HCT116 (cell line): ENCODE measurements around the gene DCLK3. TPM values are rescaled to one million over a fixed set of nuclear protein-coding genes. Genes with fewer than 3 reads are reported as not detected.

Experiments used
- ATAC-seq: fragments of 200-7000 bp; cut with Tn5 transposase; 2 replicates; pipeline ENCODE4 v1.9.1; 2020; ENCODE audit warnings: mild to moderate bottlenecking, moderate library complexity
- BruUV-seq: library from RNA; stranded (reverse); fragments of 400-500 nt; replicated peaks from 2 replicates; lab custom pipeline; 2021; lab: Mats Ljungman, UMichigan
- CTCF ChIA-PET: fragments of 300-600 bp; sonication (Branson Sonifier 250); formaldehyde crosslinking; loops from one replicate; lab custom pipeline; 2021; ENCODE audit warnings: antibody characterized with exemption; lab: Charles Lee
- POLR2A ChIA-PET: fragments of 300-600, 350-600 bp; sonication (Branson Sonifier 250); formaldehyde crosslinking; loops from one replicate; lab custom pipeline; 2021; ENCODE audit warnings: antibody characterized with exemption; lab: Charles Lee
- RAD21 ChIA-PET, 2 experiments: fragments of 300-600 bp; sonication (Branson Sonifier 250); formaldehyde crosslinking; loops; one replicate each; lab custom pipeline; 2023; ENCODE audit warnings: low total read pairs in 2 of 2; ENCODE audit not compliant: uncharacterized antibody in 2 of 2, unreplicated experiment in 2 of 2, low non-redundant PET in 1 of 2; lab: Charles Lee
- DNase-seq: peaks from one replicate; pipeline ENCODE4 v3.0.0-alpha.2; 2010; ENCODE audit warnings: low read depth, low spot score
- H2AFZ ChIP-seq: fragments of 200-600 bp; shearing (Covaris generic), sonication (generic); 2 replicates; pipeline ENCODE4 v1.6.1; 2017; ENCODE audit warnings: low read depth, mixed run types, mixed read lengths, antibody characterized with exemption, low read length; ENCODE audit not compliant: poor library complexity, severe bottlenecking
- H3K27ac ChIP-seq: 2 replicates; pipeline ENCODE4 v1.5.1; 2012; ENCODE audit warnings: low read depth, low read length
- H3K27me3 ChIP-seq: fragments of 200-600 bp; sonication (generic); 2 replicates; pipeline ENCODE4 v1.6.1; 2016; ENCODE audit warnings: mixed run types, low read length, mixed read lengths; ENCODE audit not compliant: insufficient read depth
- H3K36me3 ChIP-seq, 2 experiments: fragments of 200-500 bp in 1 of 2; fragments of 200-600 bp in 1 of 2; sonication (Bioruptor generic) in 1 of 2; sonication (generic) in 1 of 2; 2 replicates each; pipeline versions ENCODE4 v1.5.1 to v1.6.1; 2014 to 2016; ENCODE audit warnings: low read length in 2 of 2, inconsistent platforms in 1 of 2, mixed read lengths in 1 of 2, mixed run types in 1 of 2; ENCODE audit not compliant: insufficient read depth in 2 of 2, control insufficient read depth in 1 of 2
- H3K4me1 ChIP-seq, 2 experiments: fragments of 200-600 bp in 1 of 2; sonication (generic) in 1 of 2; 2 replicates each; pipeline versions ENCODE4 v1.5.1 to v1.6.1; 2012 to 2017; ENCODE audit warnings: low read length in 2 of 2, inconsistent platforms in 1 of 2, mild to moderate bottlenecking in 1 of 2, mixed read lengths in 1 of 2, mixed run types in 1 of 2, moderate library complexity in 1 of 2; ENCODE audit not compliant: insufficient read depth in 2 of 2, control insufficient read depth in 1 of 2
- H3K4me2 ChIP-seq: fragments of 200-600 bp; sonication (generic); 2 replicates; pipeline ENCODE4 v1.6.1; 2017; ENCODE audit warnings: mixed run types, low read length, mixed read lengths
- H3K4me3 ChIP-seq, 2 experiments: fragments of 200-600 bp in 1 of 2; sonication (generic) in 1 of 2; replicated peaks in 1 of 2; 2 replicates each; pipeline ENCODE4 v1.5.1; 2011 to 2016; ENCODE audit warnings: low read length in 2 of 2, control low read depth in 1 of 2, low read depth in 1 of 2, mild to moderate bottlenecking in 1 of 2, mixed read lengths in 1 of 2, mixed run types in 1 of 2
- H3K79me2 ChIP-seq: fragments of 200-600 bp; sonication (generic); 2 replicates; pipeline ENCODE4 v1.6.1; 2017; ENCODE audit warnings: mild to moderate bottlenecking, mixed run types, low read length, moderate library complexity, mixed read lengths; ENCODE audit not compliant: insufficient read depth
- H3K9ac ChIP-seq: fragments of 200-600 bp; sonication (generic); 2 replicates; pipeline ENCODE4 v1.6.1; 2016; ENCODE audit warnings: low read length, mixed read lengths
- H3K9me2 ChIP-seq: fragments of 200-600 bp; sonication (generic), shearing (Covaris generic); 2 replicates; pipeline ENCODE4 v1.6.1; 2017; ENCODE audit warnings: mixed run types, mild to moderate bottlenecking, moderate library complexity; ENCODE audit not compliant: insufficient read depth
- H3K9me3 ChIP-seq, 2 experiments: fragments of 200-500 bp in 1 of 2; fragments of 200-600 bp in 1 of 2; sonication (Bioruptor generic) in 1 of 2; sonication (generic) in 1 of 2; 2 replicates each; pipeline ENCODE4 v1.6.1; 2014 to 2017; ENCODE audit warnings: low read length in 2 of 2, mixed read lengths in 2 of 2, inconsistent platforms in 1 of 2, low read depth in 1 of 2, mild to moderate bottlenecking in 1 of 2, mixed run types in 1 of 2, moderate library complexity in 1 of 2; ENCODE audit not compliant: control insufficient read depth in 1 of 2, insufficient read depth in 1 of 2
- H4K20me1 ChIP-seq: fragments of 200-600 bp; sonication (generic), shearing (Covaris generic); 2 replicates; pipeline ENCODE4 v1.6.1; 2017; ENCODE audit warnings: mixed run types, mild to moderate bottlenecking, moderate library complexity; ENCODE audit not compliant: insufficient read depth
- POLR2AphosphoS5 ChIP-seq: IDR thresholded peaks from 2 replicates; pipeline ENCODE4 v1.6.1; 2011; ENCODE audit warnings: mild to moderate bottlenecking, low read depth, low read length, moderate library complexity
- RAD21 ChIP-seq: IDR thresholded peaks from 2 replicates; pipeline ENCODE4 v1.6.1; 2012; ENCODE audit warnings: low read depth, mild to moderate bottlenecking
- REST ChIP-seq: IDR thresholded peaks from 2 replicates; pipeline ENCODE4 v1.6.1; 2012; ENCODE audit warnings: low read depth
- intact Hi-C: fragments of 100-400 bp; cut with micrococcal nuclease; formaldehyde crosslinking; loops from 2 replicates; pipeline ENCODE4 v1.10.0; 2022
- total RNA-seq: library from RNA; stranded (reverse); gene quantifications from one replicate; pipeline ENCODE4 v1.2.1, GENCODE V29; 2021; ENCODE audit not compliant: unreplicated experiment
- TF ChIP-seq, protein P1 (sequence below), 3 experiments: fragments of 200-600 bp in 1 of 3; sonication (generic) in 1 of 3; IDR thresholded peaks in 2 of 3; conservative IDR thresholded peaks in 1 of 3; 2 replicates each; pipeline ENCODE4 v1.5.1; 2012 to 2017; ENCODE audit warnings: low read depth in 2 of 3, low read length in 2 of 3, antibody characterized with exemption in 1 of 3, borderline replicate concordance in 1 of 3, control low read depth in 1 of 3, mild to moderate bottlenecking in 1 of 3, mixed read lengths in 1 of 3, mixed run types in 1 of 3, moderate library complexity in 1 of 3; ENCODE audit not compliant: insufficient read depth in 1 of 3
- TF ChIP-seq, protein P2 (sequence below): IDR thresholded peaks from 2 replicates; pipeline ENCODE4 v1.6.1; 2012

The DCLK3 gene
- total RNA-seq, 1 experiment from 2014 or later, result not detected

GRCh38 chr3:36730966-36731365 is 33.4 kb downstream of the DCLK3 start (continued):
- TF ChIP-seq REST (no peak), POLR2AphosphoS5 (no peak)

DNA sequence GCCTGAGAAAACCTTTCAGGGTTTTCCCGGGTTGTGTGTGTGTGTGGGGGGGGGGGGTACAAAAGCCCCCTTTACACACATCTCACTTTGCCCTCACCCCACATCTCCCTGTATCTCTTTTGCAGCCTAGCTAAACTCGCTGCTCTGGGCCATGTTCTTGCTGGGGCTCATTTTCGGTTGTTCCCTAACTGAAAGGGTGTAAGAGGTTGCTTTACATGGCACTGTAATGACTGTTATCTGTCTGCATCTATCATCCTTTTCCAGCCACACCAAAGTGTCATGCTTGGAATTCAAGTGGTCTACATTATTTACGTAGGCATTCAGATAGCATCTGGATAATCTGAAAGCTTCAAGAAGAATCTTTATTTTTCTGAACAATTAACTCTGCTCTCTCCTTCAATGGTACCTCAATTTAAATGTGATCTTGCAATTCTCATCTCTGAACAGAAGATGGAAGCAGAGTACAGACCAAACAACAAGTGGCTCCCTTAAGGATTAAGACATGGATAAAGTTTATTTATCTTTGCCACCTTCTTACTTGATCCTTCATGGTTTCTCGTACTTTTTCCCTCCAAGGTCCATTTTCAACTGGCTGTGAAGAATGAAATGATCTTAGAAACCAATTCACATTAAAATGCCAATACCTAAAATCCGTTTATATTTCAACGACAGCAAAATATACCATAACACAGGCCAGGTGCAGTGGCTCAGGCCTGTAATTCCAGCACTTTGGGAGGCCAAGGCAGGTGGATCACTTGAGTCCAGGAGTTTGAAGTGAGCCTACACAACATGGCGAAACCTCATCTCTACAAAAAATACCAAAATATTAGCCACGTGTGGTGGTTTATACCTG is 34.9 kb downstream of the DCLK3 start:
- no peaks in the 10 kb centered on the region for H3K9me2 ChIP-seq
- POLR2A ChIA-PET, result no interaction called here
- RAD21 ChIA-PET, result no interaction called here
- H3K9me3 ChIP-seq, result no peaks in the 10 kb centered on the region
- H3K27ac ChIP-seq, result no peak overlapping the region
- H3K36me3 ChIP-seq, result no peaks in the 10 kb centered on the region
- ATAC-seq, result peak; percentile 83
- no peak overlapping the region for H3K4me2 ChIP-seq
- DNase-seq, result peak; percentile 39
- H4K20me1 ChIP-seq, result no peaks in the 10 kb centered on the region
- H2AFZ ChIP-seq, result no peak overlapping the region
- no TSS peak for BruUV-seq
- peaks cover 9% of the 10 kb centered on the region; the same call in 1 of the 2 replicates for H3K27me3 ChIP-seq
- H3K9ac ChIP-seq, result no peak overlapping the region
- no peaks in the 10 kb centered on the region; a peak in 1 of 4 replicates for H3K4me1 ChIP-seq
- TF ChIP-seq, protein P1, sequence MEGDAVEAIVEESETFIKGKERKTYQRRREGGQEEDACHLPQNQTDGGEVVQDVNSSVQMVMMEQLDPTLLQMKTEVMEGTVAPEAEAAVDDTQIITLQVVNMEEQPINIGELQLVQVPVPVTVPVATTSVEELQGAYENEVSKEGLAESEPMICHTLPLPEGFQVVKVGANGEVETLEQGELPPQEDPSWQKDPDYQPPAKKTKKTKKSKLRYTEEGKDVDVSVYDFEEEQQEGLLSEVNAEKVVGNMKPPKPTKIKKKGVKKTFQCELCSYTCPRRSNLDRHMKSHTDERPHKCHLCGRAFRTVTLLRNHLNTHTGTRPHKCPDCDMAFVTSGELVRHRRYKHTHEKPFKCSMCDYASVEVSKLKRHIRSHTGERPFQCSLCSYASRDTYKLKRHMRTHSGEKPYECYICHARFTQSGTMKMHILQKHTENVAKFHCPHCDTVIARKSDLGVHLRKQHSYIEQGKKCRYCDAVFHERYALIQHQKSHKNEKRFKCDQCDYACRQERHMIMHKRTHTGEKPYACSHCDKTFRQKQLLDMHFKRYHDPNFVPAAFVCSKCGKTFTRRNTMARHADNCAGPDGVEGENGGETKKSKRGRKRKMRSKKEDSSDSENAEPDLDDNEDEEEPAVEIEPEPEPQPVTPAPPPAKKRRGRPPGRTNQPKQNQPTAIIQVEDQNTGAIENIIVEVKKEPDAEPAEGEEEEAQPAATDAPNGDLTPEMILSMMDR (IDR thresholded peaks at IDR 0.05 in 2 of 3, conservative IDR thresholded peaks at IDR 0.05 in 1 of 3; ENCODE audit: borderline replicate concordance in 1 of 3, insufficient read depth in 1 of 3, low read depth in 2 of 3, low read length in 2 of 3), result peak; percentile 55 to 76 (median 73)
- TF ChIP-seq, protein P2, sequence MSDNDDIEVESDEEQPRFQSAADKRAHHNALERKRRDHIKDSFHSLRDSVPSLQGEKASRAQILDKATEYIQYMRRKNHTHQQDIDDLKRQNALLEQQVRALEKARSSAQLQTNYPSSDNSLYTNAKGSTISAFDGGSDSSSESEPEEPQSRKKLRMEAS, result no peak
- TF ChIP-seq RAD21, result peak; percentile 89
- H3K79me2 ChIP-seq, result no peaks in the 10 kb centered on the region
- no peak overlapping the region for H3K4me3 ChIP-seq
- CTCF ChIA-PET, result interaction anchor here (0.7 to 2.1 kb wide), 2 partner anchors 139 to 229 kb away, joined by 3 to 8 read pairs; no protein-coding TSS in a partner anchor
- intact Hi-C loops, result loop anchor here (1.0 to 5.0 kb wide), 4 partner anchors 140 to 1048 kb away; no protein-coding TSS in a partner anchor
